ENCODE data around the gene TNFRSF13B. TPM values are rescaled to one million over a fixed set of nuclear protein-coding genes. Genes with fewer than 3 reads are reported as not detected.

Gene TNFRSF13B
- total RNA-seq, 1 donor from 2014 or later = 342 TPM

- H3K36me3 Mint-ChIP-seq (ENCODE audit: low read depth) = peaks cover 83% of the 10 kb centered on the region
- peak overlapping the region; percentile 2 for H3K4me3 Mint-ChIP-seq
- H3K27ac Mint-ChIP-seq = peak overlapping the region; percentile 62
- H3K27me3 Mint-ChIP-seq = no peaks in the 10 kb centered on the region
- ATAC-seq (ENCODE audit: low read depth) = peak; percentile 35
- CTCF ChIA-PET = interaction anchor here (1.0 to 1.3 kb wide), 2 partner anchors 34 to 37 kb away, joined by 3 to 6 read pairs; no protein-coding TSS in a partner anchor
- H3K4me1 Mint-ChIP-seq = peaks cover 75% of the 10 kb centered on the region
- DNase-seq = no peak
- TF ChIP-seq CTCF (IDR thresholded peaks at IDR 0.05) = no peak
- POLR2A ChIA-PET = interaction anchor here (1.2 to 5.7 kb wide), 4 partner anchors 15 to 34 kb away, joined by 3 to 25 read pairs (median 9); no protein-coding TSS in a partner anchor
- intact Hi-C loops (cut with micrococcal nuclease) = no loop called here
- H3K9me3 Mint-ChIP-seq = peaks cover 6% of the 10 kb centered on the region
These were observed 17.4 kb downstream of the TNFRSF13B start for GRCh38 chr17:16954521-16954920.

GRCh38 chr17:16953841-16954240, 18.1 kb downstream of the TNFRSF13B start:
- Mint-ChIP-seq H3K9me3 (peaks cover 9% of the 10 kb centered on the region), H3K4me1 (peaks cover 70% of the 10 kb centered on the region), H3K36me3 (ENCODE audit: low read depth) (peaks cover 84% of the 10 kb centered on the region), H3K4me3 (no peak overlapping the region), H3K27ac (peak overlapping the region; percentile 62), H3K27me3 (no peaks in the 10 kb centered on the region)
- TF ChIP-seq CTCF (IDR thresholded peaks at IDR 0.05) = no peak
- ChIA-PET POLR2A (interaction anchor here (1.2 to 5.7 kb wide), 4 partner anchors 16 to 34 kb away, joined by 3 to 25 read pairs (median 9); no protein-coding TSS in a partner anchor), CTCF (interaction anchor here (1.0 to 1.3 kb wide), 2 partner anchors 35 to 38 kb away, joined by 3 to 6 read pairs; no protein-coding TSS in a partner anchor)
- intact Hi-C loops (cut with micrococcal nuclease) = no loop called here
- ATAC-seq (ENCODE audit: low read depth) = no peak
- DNase-seq = no peak

GRCh38 chr17:16953347-16953746, 18.6 kb downstream of the TNFRSF13B start:
- DNase-seq (no peak), ATAC-seq (ENCODE audit: low read depth) (no peak)
- no peaks in the 10 kb centered on the region for H3K27me3 Mint-ChIP-seq
- no peak for TF ChIP-seq CTCF (IDR thresholded peaks at IDR 0.05)
- peaks cover 87% of the 10 kb centered on the region for H3K36me3 Mint-ChIP-seq (ENCODE audit: low read depth)
- intact Hi-C loops (cut with micrococcal nuclease) = no loop called here
- ChIA-PET POLR2A (interaction anchor here (1.2 to 5.7 kb wide), 3 partner anchors 17 to 35 kb away, joined by 3 to 25 read pairs (median 9); no protein-coding TSS in a partner anchor), CTCF (interaction anchor here (1.6 kb wide), 1 partner anchor 38 kb away, joined by 5 read pairs; no protein-coding TSS in a partner anchor)
- peaks cover 13% of the 10 kb centered on the region for H3K9me3 Mint-ChIP-seq
- peak overlapping the region; percentile 30 for H3K27ac Mint-ChIP-seq
- peaks cover 70% of the 10 kb centered on the region for H3K4me1 Mint-ChIP-seq
- no peak overlapping the region for H3K4me3 Mint-ChIP-seq

GRCh38 chr17:16952401-16952800, 19.5 kb downstream of the TNFRSF13B start:
- H3K27me3 Mint-ChIP-seq = no peaks in the 10 kb centered on the region
- H3K27ac Mint-ChIP-seq = no peak overlapping the region
- H3K4me1 Mint-ChIP-seq = peaks cover 71% of the 10 kb centered on the region
- DNase-seq (no peak), ATAC-seq (ENCODE audit: low read depth) (no peak)
- ChIA-PET POLR2A (interaction anchor here (5.7 kb wide), 1 partner anchor 29 kb away, joined by 25 read pairs; no protein-coding TSS in a partner anchor), CTCF (interaction anchor here (1.6 kb wide), 1 partner anchor 39 kb away, joined by 5 read pairs; no protein-coding TSS in a partner anchor)
- peaks cover 91% of the 10 kb centered on the region for H3K36me3 Mint-ChIP-seq (ENCODE audit: low read depth)
- no peak overlapping the region for H3K4me3 Mint-ChIP-seq
- intact Hi-C loops (cut with micrococcal nuclease) = no loop called here
- no peak for TF ChIP-seq CTCF (IDR thresholded peaks at IDR 0.05)
- H3K9me3 Mint-ChIP-seq = peaks cover 16% of the 10 kb centered on the region

GRCh38 chr17:16950488-16950887, 21.4 kb downstream of the TNFRSF13B start:
- DNase-seq (no peak), ATAC-seq (ENCODE audit: low read depth) (no peak)
- peaks cover 91% of the 10 kb centered on the region for H3K36me3 Mint-ChIP-seq (ENCODE audit: low read depth)
- H3K27me3 Mint-ChIP-seq = no peaks in the 10 kb centered on the region
- peaks cover 68% of the 10 kb centered on the region for H3K4me1 Mint-ChIP-seq
- H3K9me3 Mint-ChIP-seq = peaks cover 10% of the 10 kb centered on the region
- intact Hi-C loops (cut with micrococcal nuclease) = no loop called here
- H3K27ac Mint-ChIP-seq = peak overlapping the region; percentile 1
- TF ChIP-seq CTCF (IDR thresholded peaks at IDR 0.05) = no peak
- CTCF ChIA-PET = no interaction called here
- POLR2A ChIA-PET = interaction anchor here (1.0 kb wide), 1 partner anchor 41 kb away, joined by 4 read pairs; no protein-coding TSS in a partner anchor
- H3K4me3 Mint-ChIP-seq = no peak overlapping the region
